GM19351 (cell line): Measurements from ENCODE around the gene TBC1D10A.

Experiments
- ATAC-seq: cut with Tn5 transposase; IDR thresholded peaks from one replicate; pipeline ENCODE4 v1.9.1; 2021; ENCODE audit warnings: mild to moderate bottlenecking, moderate library complexity; ENCODE audit not compliant: unreplicated experiment

Gene TBC1D10A

DNA sequence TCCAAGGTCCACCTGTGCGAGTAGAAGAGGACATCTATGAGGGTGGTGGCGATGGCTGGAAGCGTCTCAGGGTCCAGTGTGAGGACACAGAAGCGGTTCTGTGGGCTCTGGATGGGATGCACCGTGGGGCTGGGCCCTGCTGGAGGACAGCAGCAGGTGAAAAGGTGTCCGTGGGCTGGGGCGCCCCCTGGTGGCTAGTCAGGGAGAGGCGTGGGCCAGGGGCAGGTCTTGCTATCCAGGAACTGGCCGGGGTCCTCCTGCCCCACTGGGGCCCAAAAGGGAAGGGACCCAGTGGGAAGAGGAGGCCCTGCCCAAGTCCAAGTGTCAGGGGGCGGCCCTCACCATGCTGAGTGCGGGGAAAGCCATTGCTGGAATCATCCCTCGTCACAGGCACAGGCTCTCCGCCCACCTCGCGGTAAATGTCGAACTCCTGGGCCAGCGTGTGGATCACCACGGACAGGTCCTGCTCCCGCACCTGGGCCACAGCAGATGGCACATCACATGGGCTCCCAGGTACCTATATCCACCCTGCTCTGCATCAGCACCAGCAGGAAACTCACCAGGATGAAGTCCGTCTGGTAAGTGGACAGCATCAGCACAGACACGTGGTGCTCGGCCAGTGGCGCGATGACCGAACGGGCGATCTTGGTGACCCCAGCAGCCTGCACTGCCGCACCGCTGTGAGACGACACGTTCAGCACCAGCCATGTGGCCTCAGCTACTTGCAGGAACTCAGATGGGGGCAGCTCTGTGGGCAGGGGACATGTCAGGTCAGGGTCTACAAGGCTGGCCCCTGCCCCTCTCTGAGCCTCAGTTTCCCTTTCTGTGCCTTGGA is 39.7 kb downstream of the TBC1D10A start:
- ATAC-seq = no peak

DNA sequence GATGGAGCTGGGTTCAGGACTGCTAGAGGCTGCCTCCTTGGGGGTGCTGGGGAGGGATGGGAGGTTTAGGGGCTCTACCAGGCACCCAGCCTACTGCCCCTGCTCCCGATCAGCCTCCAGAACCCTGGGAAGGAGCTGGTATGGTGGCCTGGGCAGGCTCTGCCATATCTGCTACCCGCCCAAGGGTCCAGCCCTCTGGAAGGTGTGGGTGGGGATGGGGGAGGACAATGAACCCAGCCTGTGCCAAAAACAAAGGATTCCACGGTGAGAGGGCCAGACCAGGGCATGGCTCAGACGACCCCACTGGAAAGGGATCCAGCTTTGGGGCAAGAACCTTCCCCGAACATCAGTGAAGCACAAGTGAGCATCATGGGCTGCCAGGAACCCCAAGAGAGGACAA is 40.4 kb downstream of the TBC1D10A start:
- ATAC-seq = no peak

DNA sequence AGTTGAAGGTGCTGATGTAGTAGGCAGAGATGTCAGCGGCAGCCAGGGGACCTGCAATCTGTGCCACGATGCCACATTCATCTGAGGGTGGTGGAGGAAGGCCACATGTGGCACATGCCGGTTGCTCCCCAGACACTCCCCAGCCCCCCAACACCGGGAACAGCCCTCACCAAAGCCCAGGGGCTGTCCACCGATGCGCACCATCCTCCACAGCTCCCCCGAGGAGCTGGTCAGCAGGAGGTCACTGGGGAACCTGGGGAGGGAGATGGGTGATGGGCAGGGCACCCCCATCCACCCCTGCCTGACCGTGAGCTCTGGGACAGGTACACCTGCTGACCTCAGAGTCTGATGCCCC is 40.9 kb downstream of the TBC1D10A start:
- ATAC-seq = no peak

DNA sequence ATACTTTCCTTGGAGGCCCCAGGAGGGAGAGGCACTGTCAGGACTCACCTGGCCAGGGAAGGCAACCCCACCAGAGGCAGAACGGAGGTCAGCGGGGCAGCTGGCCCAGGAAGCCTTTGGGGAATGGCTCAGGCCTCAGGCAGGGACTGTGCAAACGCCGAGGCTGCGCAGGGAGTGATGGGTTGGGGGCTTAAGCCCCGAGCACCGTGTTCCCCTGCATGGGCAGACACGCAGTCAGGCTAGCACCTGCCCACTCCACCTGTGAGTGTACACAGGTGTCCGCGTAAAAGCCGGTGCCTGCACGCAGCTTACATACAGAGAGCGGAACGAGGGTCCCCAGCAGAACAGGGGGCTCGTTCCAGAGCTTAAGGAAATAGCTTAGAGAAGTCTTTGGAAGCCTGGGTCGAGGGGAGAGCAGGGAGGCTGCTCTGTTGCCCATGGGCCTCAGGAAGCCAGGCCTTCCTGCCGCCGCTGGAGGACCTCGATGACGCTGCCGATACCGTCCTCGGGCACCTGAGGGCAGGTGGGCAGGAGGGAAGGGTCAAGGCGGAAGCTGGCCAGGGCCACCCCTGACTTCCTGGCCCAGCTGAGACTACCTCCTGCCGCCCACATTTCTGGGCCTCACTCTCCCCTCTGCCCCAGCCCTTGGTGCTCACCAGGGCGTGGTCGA is 41.4 kb downstream of the TBC1D10A start:
- no peak for ATAC-seq

DNA sequence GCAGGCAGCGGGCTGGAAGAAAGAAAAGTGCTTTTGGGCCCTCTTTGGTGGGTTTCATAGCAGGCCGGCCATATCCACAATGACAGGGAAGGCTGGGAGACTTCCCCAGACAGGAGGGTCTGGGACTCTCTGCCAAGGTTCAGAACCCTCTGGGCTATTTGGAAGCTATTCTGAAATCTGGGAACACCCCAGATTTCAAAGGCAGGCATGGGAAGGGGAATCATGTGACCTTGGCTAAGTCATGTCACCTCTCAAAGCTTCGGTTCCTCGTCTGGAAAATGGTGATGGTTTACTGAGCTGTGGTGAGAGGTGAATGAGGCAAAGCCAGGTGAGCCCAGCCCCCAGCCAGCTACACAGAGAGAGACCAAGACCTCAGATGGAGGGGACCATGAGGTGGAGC is 42.1 kb downstream of the TBC1D10A start:
- ATAC-seq = no peak

DNA sequence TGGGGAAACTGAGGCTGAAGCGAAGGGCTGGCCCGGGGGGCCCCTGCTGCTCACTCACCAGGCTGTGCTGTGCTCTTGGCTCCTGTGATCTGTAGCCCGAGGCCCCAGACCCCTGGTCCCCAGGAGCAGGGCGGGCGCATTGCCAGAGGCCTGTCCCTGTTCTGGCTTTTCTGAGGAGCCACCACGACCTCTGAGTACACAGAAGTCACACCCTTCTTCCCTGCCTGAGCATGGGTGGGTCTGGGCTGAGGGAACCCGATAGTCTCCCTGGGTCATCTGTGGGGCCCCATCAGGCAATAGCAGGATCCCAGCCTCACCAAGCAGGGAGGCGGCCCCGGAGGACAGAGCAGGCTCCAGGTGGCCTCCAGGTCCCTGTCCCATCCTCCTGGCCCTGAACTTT is 42.6 kb downstream of the TBC1D10A start:
- no peak for ATAC-seq

DNA sequence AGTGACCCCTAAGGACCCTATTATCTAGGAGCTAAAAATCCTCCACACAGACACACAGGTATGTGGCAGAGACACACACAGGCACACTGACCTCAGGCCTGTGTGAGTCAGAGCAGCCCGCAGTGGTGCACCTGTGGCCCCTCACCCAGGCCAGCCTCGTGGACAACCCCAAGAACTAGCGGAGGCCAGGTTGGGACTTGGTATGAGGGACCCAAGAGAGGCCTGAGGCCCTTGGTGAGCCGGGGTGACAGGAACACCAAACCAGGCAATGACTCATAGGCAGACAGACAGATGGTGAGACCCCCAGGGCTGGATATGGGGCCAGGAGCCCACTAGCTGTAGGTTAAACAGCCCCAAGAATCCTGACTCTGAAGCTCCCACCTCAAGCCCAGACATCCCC is 43.4 kb downstream of the TBC1D10A start:
- no peak for ATAC-seq

DNA sequence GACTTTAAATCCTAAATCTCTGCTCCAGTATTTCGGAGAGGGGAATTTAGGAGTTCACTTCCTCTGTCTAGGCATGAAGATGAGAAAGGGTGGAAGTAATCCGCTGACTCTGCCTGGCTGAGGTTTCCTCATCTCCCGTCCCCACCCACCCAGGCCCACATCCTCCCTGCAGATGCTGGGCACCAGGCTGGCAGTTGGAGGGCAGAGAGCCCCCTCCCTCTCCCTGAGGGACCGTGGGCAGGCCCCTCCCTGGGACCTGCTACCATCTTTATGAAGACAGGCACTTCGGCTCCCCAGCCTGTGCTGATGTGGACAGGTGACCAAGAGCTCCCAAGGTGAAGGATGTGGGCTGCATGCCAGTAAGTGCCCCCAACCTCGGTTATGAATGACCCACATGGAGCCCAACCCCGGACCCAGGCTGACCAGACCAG is 44.1 kb downstream of the TBC1D10A start:
- ATAC-seq = no peak

DNA sequence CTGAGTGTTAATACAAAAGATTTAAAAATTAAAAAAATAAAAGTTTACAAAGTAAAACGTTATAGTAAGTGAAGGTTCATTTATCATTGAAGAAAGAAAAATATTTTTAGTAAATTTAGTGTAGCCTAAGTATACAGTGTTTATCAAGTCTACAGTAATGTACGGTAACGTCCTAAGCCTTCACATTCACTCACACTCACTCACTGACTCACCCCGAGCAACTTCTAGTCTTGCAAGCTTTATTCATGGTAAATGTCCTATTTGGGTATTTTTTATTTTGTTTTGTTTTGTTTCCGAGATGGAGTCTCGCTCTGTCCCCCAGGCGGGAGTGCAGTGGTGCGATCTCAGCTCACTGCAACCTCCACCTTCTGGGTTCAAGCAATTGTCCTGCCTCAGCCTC is 46.2 kb downstream of the TBC1D10A start:
- ATAC-seq = no peak

DNA sequence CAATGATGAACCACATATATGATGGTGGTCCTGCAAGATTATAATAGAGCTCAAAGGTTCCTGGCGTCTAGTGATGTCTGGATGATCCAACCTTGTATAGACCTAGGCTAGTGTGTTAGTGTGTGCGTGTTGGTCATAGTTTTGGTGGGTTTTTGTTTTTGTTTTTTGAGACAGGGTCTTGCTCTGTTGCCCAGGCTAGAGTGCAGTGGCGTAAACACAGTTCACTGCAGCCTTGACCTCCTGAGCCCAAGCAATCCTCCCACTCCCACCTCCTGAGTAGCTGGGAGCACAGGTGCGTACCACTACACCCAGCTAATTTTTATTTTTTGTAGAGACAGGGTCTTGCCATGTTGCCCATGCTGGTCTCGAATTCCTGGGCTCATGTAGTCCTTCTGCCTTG is 46.8 kb downstream of the TBC1D10A start:
- no peak for ATAC-seq

DNA sequence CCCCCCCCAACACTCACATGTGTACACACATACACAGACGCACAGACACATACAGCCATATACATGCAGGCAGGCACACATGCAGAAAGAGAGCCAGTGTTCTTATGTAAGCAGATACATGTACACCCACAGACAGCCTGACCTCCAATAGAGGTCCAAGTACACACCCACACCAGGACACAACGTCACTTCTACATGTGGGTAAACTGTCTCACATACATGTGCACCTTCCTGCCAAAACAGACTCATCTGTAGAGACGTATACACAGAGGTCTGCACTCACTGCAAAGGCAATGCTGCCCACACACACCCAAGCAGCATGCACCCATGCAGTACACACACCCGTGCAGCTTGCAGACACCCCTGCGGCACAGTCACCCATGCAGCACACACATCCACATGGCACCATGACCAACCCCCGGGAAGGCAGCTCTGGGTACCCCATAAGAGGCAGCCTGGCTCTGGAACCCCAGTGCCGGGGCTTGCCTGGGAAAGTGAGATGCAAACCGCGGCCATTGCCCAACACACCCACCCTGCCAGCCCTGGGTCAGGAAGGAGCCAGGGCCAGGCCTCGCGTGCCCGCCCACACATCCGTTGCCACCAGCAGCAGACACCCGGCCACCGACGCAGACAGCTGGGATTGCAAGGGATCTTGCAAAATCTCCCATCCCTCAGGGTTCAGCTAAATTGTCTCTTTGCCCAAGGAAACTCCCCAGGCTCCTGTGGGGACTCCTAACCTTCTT is 47.5 kb downstream of the TBC1D10A start:
- ATAC-seq = no peak

DNA sequence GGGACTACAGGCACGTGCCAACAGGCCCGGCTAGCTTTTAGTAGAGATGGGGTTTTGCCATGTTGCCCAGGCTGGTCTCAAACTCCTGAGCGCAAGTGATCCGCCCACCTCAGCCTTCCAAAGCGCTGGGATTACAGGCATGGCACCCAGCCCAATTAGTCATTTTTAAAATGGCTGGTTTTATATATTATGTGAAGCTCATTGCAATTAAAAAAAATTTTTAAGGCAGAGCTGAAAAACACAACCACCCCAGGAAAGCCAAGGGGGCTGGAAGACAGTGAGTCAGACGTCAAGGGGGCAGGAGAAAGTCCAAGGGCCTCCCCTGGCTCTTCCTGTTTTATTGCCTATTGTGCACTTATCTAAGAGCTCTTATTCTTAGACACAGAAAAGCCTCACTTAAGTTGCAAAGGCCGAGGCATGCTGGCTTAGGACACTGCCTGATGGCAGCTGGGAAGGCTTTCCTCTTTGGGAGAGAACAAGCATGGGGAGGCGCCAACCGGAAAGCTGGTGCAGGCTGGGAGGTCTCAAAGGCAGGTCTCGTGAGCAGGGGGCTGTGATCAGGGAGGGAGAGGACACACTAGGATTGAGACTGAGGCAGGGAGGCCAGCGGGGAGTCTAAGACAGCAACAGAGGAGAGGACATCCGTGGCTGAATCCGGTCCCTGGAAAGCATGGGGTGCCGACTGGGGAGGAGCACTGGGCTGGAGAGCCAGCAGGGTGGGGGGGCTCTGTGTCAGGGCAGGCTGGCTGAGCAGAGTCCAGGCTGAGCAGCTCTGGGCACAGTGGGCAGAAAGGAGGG is 49.0 kb downstream of the TBC1D10A start:
- ATAC-seq = no peak

DNA sequence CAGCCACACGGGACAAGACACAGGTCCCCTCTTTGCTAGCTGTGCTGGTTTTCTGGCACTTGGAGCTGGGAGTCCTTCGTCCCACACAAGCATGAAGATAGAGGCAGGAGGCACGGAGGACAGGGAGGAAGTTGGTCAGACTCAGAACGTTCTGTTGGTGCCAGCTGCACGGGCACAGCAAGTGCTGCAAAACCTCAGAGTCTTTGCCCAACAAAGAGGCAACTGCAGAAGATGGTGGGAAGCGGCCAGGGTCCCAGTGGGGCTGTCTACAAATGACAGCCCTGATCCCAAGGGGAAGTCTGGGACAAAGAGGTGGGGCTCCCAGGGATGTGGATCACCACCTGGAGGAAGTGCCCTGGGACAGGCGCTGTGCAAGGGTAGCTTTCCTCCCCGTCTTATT is 50.7 kb downstream of the TBC1D10A start:
- no peak for ATAC-seq

DNA sequence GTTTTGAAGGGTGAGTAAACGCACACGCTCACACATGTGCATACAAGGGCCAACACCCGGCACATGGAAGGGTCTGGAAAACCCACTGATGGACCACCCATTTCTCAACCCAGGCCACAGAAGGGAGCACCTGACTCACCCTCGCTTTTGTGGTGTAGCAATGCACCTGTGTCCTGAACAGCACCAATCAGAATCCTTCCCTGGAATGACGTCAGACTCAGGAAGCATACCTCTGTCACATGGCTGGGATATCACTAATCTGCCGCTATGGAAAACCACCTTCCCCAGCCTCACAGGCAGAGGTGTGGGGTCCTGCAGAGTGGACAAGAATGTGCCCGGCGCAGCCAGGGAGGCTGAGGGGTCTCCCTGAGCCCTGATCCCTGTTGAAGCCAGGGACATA is 51.1 kb downstream of the TBC1D10A start:
- no peak for ATAC-seq

DNA sequence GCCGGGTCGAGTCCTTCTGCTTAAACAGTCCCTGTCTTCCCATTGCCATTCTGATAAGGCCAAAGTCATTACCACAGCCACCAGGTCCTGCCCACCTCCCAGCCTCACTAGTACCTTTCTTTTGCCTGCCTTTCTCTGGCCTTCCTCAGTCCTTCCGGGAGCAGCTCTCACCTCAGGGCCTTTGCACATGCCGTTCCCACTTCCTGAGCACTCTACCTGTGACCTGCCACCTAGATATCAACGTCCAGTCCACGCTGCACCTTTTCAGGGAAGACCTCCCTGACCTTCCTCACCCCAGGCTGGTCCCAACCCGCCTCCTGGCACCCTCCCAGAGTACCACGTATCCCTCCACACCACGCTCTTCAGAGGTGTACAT is 52.3 kb downstream of the TBC1D10A start:
- no peak for ATAC-seq

DNA sequence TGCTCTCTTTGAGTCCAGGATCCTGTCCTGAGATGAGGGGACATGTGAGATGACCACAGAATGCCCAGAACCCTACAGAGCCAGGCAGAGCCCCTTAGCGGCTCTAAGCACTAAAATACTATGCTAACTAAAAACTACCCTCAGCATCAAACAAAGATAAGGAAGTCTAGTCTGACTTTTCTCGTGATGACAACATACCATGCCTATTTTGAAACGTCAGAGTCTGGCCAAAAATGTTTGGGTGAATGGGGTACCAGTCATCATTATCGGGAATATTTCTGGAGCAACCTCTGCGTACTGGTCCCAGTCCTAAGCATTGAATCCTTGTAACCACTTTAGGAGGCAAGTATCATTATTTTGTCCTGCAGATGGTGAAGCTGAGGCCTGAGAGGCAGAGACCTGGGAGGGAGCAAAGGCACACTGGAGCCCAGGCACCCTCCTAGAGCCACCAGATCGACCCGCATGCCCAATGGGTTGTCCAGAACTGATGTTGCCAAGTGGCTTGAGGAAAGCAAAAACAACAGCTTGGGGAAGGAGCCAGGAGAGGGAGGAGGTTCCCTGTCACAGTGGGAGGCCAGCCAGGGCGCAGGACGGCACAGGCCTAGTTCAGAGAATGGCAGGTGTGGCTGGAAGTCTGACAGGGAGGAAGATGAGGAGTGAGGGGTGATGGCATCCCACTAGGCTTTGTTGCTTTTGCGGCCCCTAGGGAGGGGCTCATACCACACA is 52.9 kb downstream of the TBC1D10A start:
- ATAC-seq = no peak

DNA sequence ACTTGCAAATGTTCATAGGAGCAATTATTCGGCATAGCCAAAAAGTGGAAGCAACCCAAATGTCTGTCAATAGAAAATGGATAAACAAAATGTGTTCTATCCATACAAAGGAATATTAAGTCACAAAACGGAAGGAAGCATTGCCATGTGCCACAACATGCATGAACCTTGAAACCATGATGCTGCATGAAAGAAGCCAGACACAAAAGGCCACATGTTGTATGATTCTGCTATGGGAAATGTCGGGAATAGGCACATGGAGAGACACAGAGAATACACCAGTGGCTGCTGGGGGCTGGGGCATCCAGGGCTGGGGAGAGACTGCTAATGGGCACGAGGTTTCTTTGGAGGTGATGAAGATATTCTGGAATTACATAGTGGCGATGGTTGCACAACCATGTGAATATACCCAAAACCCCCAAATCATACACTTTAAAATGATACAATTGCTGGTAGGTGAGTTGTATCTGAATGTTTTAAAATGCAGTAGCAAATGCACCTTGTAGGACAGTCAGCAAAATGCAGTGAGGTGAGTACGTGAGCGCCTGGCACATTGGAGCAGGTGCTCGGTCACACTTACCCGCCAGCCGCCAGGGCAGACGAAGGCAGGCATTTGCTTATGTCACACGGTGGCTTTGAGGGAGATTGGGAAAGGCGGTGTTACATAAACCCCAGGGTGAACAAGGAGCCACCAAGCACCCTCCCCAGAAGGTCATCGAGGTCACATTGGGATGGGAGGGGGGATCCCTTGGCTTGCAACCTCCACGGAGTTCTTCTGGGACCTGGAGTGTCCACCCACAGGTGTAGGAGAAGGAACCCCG is 53.8 kb downstream of the TBC1D10A start:
- no peak for ATAC-seq

DNA sequence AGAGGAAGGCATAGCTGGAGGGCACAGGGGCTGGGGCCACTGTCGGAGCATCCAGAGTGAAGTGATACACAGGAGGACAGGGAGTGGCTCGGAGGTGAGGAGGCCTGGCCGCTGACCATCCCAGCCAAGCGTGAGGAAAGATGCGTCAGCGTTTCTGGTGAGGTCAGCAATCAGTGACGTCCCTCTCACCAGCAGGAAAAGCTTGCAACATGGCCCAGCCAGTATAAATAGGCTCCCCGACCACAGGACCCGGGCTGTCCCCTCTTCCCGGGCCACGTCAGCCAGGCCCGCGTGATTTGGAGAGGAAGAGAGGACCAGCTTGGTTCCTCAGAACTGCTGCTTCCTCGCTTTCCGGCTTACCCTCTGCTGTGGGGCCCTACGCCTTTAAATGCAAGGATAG is 55.9 kb downstream of the TBC1D10A start:
- ATAC-seq = no peak

DNA sequence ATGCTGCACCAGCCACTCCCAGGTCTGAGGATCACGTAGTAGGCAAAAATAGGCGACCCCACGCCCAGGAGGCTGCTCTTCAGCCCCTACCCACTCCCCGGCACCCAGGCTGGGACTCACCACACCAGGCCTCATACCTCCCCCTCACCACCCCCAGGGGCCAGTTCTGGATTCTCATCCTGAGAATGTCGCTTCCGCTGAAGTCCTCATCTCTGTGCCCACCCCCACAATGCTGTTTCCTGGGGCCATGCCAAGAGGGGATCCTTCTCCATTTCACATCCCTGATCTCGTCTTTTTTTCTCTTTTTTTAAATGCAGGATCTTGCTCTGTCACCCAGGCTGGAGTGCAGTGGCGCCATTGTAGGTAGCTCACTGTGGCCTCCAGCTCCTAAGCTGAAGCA is 58.4 kb downstream of the TBC1D10A start:
- ATAC-seq = no peak
